Ovary (tissue), 3 donors: ENCODE data around the gene PPIG.

Source experiments
- EP300 ChIP-seq: sonication (generic); formaldehyde crosslinking; IDR thresholded peaks from one replicate; pipeline ENCODE4 v1.6.1; 2017; ENCODE audit warnings: antibody characterized with exemption
- POLR2A ChIP-seq: fragments of 450-650 bp; IDR thresholded peaks from one replicate; pipeline ENCODE4 v1.6.1; 2017; ENCODE audit warnings: antibody characterized with exemption, mild to moderate bottlenecking, moderate library complexity
- TF ChIP-seq, protein P1 (sequence below), 3 donors: fragments of 450-650 bp in 2 of 3; fragments of 200-600 bp in 1 of 3; IDR thresholded peaks; one replicate each; pipeline versions ENCODE4 v1.5.1 to v1.8.0; 2016 to 2022; ENCODE audit warnings: antibody characterized with exemption in 3 of 3, mild to moderate bottlenecking in 1 of 3
- donor health status: DM: no; HTN: no; CAD: no.

DNA sequence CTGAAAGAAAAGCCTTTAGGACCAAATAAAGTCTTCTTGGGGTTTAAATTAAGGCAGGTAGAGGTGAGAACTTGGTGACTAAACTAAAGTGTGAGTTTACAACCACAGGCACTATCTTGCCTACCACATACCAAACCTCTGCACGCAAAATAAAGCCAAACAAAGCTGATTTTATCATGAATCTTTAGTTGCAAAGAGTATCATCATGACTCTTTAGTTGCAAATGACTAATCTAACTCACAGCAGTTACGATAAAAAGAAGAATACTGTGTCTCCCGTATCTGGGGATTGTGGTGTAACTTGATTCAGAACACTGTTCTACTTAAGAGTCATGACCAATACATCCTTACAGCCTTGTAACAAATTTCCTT, 98.9 kb downstream of the PPIG start:
- TF ChIP-seq, protein P1, sequence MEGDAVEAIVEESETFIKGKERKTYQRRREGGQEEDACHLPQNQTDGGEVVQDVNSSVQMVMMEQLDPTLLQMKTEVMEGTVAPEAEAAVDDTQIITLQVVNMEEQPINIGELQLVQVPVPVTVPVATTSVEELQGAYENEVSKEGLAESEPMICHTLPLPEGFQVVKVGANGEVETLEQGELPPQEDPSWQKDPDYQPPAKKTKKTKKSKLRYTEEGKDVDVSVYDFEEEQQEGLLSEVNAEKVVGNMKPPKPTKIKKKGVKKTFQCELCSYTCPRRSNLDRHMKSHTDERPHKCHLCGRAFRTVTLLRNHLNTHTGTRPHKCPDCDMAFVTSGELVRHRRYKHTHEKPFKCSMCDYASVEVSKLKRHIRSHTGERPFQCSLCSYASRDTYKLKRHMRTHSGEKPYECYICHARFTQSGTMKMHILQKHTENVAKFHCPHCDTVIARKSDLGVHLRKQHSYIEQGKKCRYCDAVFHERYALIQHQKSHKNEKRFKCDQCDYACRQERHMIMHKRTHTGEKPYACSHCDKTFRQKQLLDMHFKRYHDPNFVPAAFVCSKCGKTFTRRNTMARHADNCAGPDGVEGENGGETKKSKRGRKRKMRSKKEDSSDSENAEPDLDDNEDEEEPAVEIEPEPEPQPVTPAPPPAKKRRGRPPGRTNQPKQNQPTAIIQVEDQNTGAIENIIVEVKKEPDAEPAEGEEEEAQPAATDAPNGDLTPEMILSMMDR (IDR thresholded peaks at IDR 0.05), result no peak
- TF ChIP-seq POLR2A (no peak), EP300 (no peak)
